Activated CD4-positive, alpha-beta T cell treated with anti-CD3 and anti-CD28 coated beads, Interleukin-2, amount 10 ng/mL, durations not matched to agents 24 days and 14 days (primary cell): ENCODE data around the gene NRAP. TPM values are rescaled to one million over a fixed set of nuclear protein-coding genes. Genes with fewer than 3 reads are reported as not detected.

ENCODE experiments used
- DNase-seq: peaks from one replicate; pipeline ENCODE4 v3.0.0; 2022
- H3K27ac Mint-ChIP-seq: one replicate; pipeline ENCODE4 v1.8.0; 2022; ENCODE audit warnings: mild to moderate bottlenecking, mixed read lengths
- H3K27me3 Mint-ChIP-seq: one replicate; pipeline ENCODE4 v1.8.0; 2022; ENCODE audit warnings: mixed read lengths
- H3K36me3 Mint-ChIP-seq: one replicate; pipeline ENCODE4 v1.8.0; 2022; ENCODE audit warnings: low read depth, mild to moderate bottlenecking, mixed read lengths
- H3K4me1 Mint-ChIP-seq: one replicate; pipeline ENCODE4 v1.8.0; 2021; ENCODE audit warnings: mixed read lengths
- H3K4me3 Mint-ChIP-seq: one replicate; pipeline ENCODE4 v1.8.0; 2022; ENCODE audit warnings: mild to moderate bottlenecking, moderate library complexity, mixed read lengths
- H3K9me3 Mint-ChIP-seq: one replicate; pipeline ENCODE4 v1.8.0; 2021; ENCODE audit warnings: mixed read lengths
- intact Hi-C: fragments of 100-400 bp; cut with micrococcal nuclease; formaldehyde crosslinking; loops from one replicate; pipeline ENCODE4 v1.15.1; 2023
- total RNA-seq: library from RNA; stranded (reverse); gene quantifications from 2 replicates; pipeline ENCODE4 v1.2.3, GENCODE V29; 2022

Gene NRAP
- total RNA-seq, 1 donor from 2014 or later = not detected

- H3K4me3 Mint-ChIP-seq = no peak overlapping the region
- intact Hi-C loops = no loop called here
- peaks cover 20% of the 10 kb centered on the region for H3K27me3 Mint-ChIP-seq
Measured at GRCh38 chr10:113620511-113620910, 43.3 kb downstream of the NRAP start.

GRCh38 chr10:113619401-113619800, 44.4 kb downstream of the NRAP start:
- H3K4me1 Mint-ChIP-seq = no peaks in the 10 kb centered on the region
- intact Hi-C loops = no loop called here
- no peak overlapping the region for H3K4me3 Mint-ChIP-seq
- H3K27me3 Mint-ChIP-seq = peaks cover 23% of the 10 kb centered on the region
- H3K9me3 Mint-ChIP-seq = no peaks in the 10 kb centered on the region
- H3K27ac Mint-ChIP-seq = no peak overlapping the region
- DNase-seq = no peak
- no peaks in the 10 kb centered on the region for H3K36me3 Mint-ChIP-seq

More at GRCh38 chr10:113620511-113620910, 43.3 kb downstream of the NRAP start:
- no peak for DNase-seq
- H3K27ac Mint-ChIP-seq = no peak overlapping the region
- H3K9me3 Mint-ChIP-seq = no peaks in the 10 kb centered on the region
- no peaks in the 10 kb centered on the region for H3K36me3 Mint-ChIP-seq
- no peaks in the 10 kb centered on the region for H3K4me1 Mint-ChIP-seq

GRCh38 chr10:113618338-113618737, 45.5 kb downstream of the NRAP start:
- no peak for DNase-seq
- no peak overlapping the region for H3K4me3 Mint-ChIP-seq
- H3K4me1 Mint-ChIP-seq = no peaks in the 10 kb centered on the region
- no peaks in the 10 kb centered on the region for H3K36me3 Mint-ChIP-seq
- H3K27ac Mint-ChIP-seq = no peak overlapping the region
- no peaks in the 10 kb centered on the region for H3K9me3 Mint-ChIP-seq
- intact Hi-C loops = no loop called here
- H3K27me3 Mint-ChIP-seq = peaks cover 20% of the 10 kb centered on the region

GRCh38 chr10:113617086-113617485, 46.8 kb downstream of the NRAP start:
- H3K9me3 Mint-ChIP-seq = no peaks in the 10 kb centered on the region
- peaks cover 18% of the 10 kb centered on the region for H3K27me3 Mint-ChIP-seq
- no peak for DNase-seq
- intact Hi-C loops = no loop called here
- no peaks in the 10 kb centered on the region for H3K4me1 Mint-ChIP-seq
- no peak overlapping the region for H3K4me3 Mint-ChIP-seq
- H3K27ac Mint-ChIP-seq = no peak overlapping the region
- H3K36me3 Mint-ChIP-seq = no peaks in the 10 kb centered on the region

- H3K27ac Mint-ChIP-seq = no peak overlapping the region
- intact Hi-C loops = no loop called here
- H3K4me1 Mint-ChIP-seq = no peaks in the 10 kb centered on the region
- H3K4me3 Mint-ChIP-seq = no peak overlapping the region
- H3K36me3 Mint-ChIP-seq = no peaks in the 10 kb centered on the region
- no peaks in the 10 kb centered on the region for H3K9me3 Mint-ChIP-seq
- no peak for DNase-seq
- peaks cover 18% of the 10 kb centered on the region for H3K27me3 Mint-ChIP-seq
Measured at GRCh38 chr10:113616244-113617074, 47.4 kb downstream of the NRAP start.

- Mint-ChIP-seq H3K4me1 (no peaks in the 10 kb centered on the region), H3K36me3 (no peaks in the 10 kb centered on the region), H3K27ac (no peak overlapping the region), H3K27me3 (peaks cover 18% of the 10 kb centered on the region), H3K4me3 (no peak overlapping the region), H3K9me3 (no peaks in the 10 kb centered on the region)
- intact Hi-C loops = no loop called here
- no peak for DNase-seq
Measured at GRCh38 chr10:113613977-113614690, 49.7 kb downstream of the NRAP start.

- Mint-ChIP-seq H3K27me3 (peaks cover 18% of the 10 kb centered on the region), H3K4me3 (no peak overlapping the region), H3K27ac (no peak overlapping the region), H3K36me3 (no peaks in the 10 kb centered on the region), H3K4me1 (no peaks in the 10 kb centered on the region), H3K9me3 (no peaks in the 10 kb centered on the region)
- DNase-seq = no peak
- intact Hi-C loops = no loop called here
Measured at GRCh38 chr10:113613427-113613826, 50.4 kb downstream of the NRAP start.

GRCh38 chr10:113612154-113612553, 51.7 kb downstream of the NRAP start:
- Mint-ChIP-seq H3K36me3 (no peaks in the 10 kb centered on the region), H3K4me3 (no peak overlapping the region), H3K4me1 (no peaks in the 10 kb centered on the region), H3K9me3 (no peaks in the 10 kb centered on the region), H3K27ac (no peak overlapping the region), H3K27me3 (peaks cover 16% of the 10 kb centered on the region)
- DNase-seq = no peak
- intact Hi-C loops = no loop called here

- Mint-ChIP-seq H3K9me3 (no peaks in the 10 kb centered on the region), H3K4me1 (no peaks in the 10 kb centered on the region), H3K27me3 (peaks cover 9% of the 10 kb centered on the region), H3K4me3 (no peak overlapping the region), H3K27ac (no peak overlapping the region), H3K36me3 (no peaks in the 10 kb centered on the region)
- DNase-seq = no peak
- intact Hi-C loops = no loop called here
Measured at GRCh38 chr10:113610631-113611601, 52.9 kb downstream of the NRAP start.

GRCh38 chr10:113609704-113610108, 54.1 kb downstream of the NRAP start:
- Mint-ChIP-seq H3K36me3 (no peaks in the 10 kb centered on the region), H3K9me3 (no peaks in the 10 kb centered on the region), H3K4me1 (no peaks in the 10 kb centered on the region)

GRCh38 chr10:113605268-113605978, 58.4 kb downstream of the NRAP start:
- no peak overlapping the region for H3K4me3 Mint-ChIP-seq
- peaks cover 4% of the 10 kb centered on the region for H3K27me3 Mint-ChIP-seq
- no peaks in the 10 kb centered on the region for H3K36me3 Mint-ChIP-seq
- no peak for DNase-seq
- peaks cover 5% of the 10 kb centered on the region for H3K9me3 Mint-ChIP-seq
- intact Hi-C loops = no loop called here
- H3K4me1 Mint-ChIP-seq = no peaks in the 10 kb centered on the region
- no peak overlapping the region for H3K27ac Mint-ChIP-seq

More at GRCh38 chr10:113609704-113610108, 54.1 kb downstream of the NRAP start:
- peaks cover 6% of the 10 kb centered on the region for H3K27me3 Mint-ChIP-seq
- no peak for DNase-seq
- intact Hi-C loops = no loop called here
- no peak overlapping the region for H3K4me3 Mint-ChIP-seq
- H3K27ac Mint-ChIP-seq = no peak overlapping the region

- Mint-ChIP-seq H3K4me3 (no peak overlapping the region), H3K4me1 (no peaks in the 10 kb centered on the region), H3K9me3 (peaks cover 5% of the 10 kb centered on the region), H3K27me3 (peaks cover 4% of the 10 kb centered on the region), H3K27ac (no peak overlapping the region), H3K36me3 (no peaks in the 10 kb centered on the region)
- intact Hi-C loops = no loop called here
- DNase-seq = no peak
Measured at GRCh38 chr10:113604572-113604971, 59.3 kb downstream of the NRAP start.
